ENCODE measurements around the gene TMEM250. TPM values are rescaled to one million over a fixed set of nuclear protein-coding genes. Genes with fewer than 3 reads are reported as not detected.

The TMEM250 gene
- polyA plus RNA-seq, 1 donor (not counting 4 experiments of a cell fraction or from before 2014, with no cell fraction given), result 9.9 TPM

DNA sequence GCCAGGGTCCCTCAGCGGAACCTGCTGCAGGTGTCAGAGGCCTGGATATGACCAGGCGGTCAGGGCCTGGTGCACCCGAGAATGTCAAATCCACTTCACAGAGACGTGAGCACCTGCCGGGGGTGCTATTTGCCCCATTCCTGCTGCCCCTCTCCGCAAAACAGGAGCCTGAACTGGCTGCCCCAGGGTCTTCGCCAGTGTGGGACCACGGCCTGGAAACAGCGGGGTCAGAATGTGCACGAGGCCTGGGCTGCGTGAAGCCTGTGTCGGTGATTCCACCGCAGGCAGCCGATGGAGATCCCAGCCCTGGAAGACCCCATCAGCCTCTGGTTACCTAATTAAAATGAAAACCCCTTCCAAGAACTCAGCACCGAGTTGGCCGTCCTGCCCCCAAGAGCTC lies 41.2 kb upstream of the TMEM250 start:
- H3K4me3 ChIP-seq (ENCODE audit: control insufficient read depth in 2 of 3, extremely low read depth in 1 of 3, insufficient read depth in 2 of 3, low read depth in 1 of 3, low read length in 3 of 3), result no peak overlapping the region
- TF ChIP-seq EZH2 (IDR thresholded peaks at IDR 0.05; ENCODE audit: low read length), result no peak
- TF ChIP-seq, protein P1, sequence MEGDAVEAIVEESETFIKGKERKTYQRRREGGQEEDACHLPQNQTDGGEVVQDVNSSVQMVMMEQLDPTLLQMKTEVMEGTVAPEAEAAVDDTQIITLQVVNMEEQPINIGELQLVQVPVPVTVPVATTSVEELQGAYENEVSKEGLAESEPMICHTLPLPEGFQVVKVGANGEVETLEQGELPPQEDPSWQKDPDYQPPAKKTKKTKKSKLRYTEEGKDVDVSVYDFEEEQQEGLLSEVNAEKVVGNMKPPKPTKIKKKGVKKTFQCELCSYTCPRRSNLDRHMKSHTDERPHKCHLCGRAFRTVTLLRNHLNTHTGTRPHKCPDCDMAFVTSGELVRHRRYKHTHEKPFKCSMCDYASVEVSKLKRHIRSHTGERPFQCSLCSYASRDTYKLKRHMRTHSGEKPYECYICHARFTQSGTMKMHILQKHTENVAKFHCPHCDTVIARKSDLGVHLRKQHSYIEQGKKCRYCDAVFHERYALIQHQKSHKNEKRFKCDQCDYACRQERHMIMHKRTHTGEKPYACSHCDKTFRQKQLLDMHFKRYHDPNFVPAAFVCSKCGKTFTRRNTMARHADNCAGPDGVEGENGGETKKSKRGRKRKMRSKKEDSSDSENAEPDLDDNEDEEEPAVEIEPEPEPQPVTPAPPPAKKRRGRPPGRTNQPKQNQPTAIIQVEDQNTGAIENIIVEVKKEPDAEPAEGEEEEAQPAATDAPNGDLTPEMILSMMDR (optimal IDR thresholded peaks at IDR 0.05 in 1 of 3, IDR thresholded peaks at IDR 0.05 in 1 of 3, conservative IDR thresholded peaks at IDR 0.05 in 1 of 3; ENCODE audit: extremely low read depth in 1 of 3, insufficient read depth in 2 of 3, low read length in 3 of 3), result no peak
- H3K27me3 ChIP-seq (ENCODE audit: control insufficient read depth, extremely low read depth, insufficient read depth, low read length), result peaks cover 27% of the 10 kb centered on the region
- H3K79me2 ChIP-seq (ENCODE audit: control insufficient read depth, insufficient read depth, low read length), result no peaks in the 10 kb centered on the region
- DNase-seq (ENCODE audit: low read depth, low spot score) (no peak), FAIRE-seq (no peak)
- no peaks in the 10 kb centered on the region for H4K20me1 ChIP-seq (ENCODE audit: control insufficient read depth, extremely low read depth, insufficient read depth, low read length)
- dilution Hi-C loops (cut with MboI; ENCODE audit: extremely low pct_ligation_motif_present, low sequenced_read_pairs), result no loop called here
- no peak overlapping the region for H2AFZ ChIP-seq (ENCODE audit: control insufficient read depth, low read length)
- H3K36me3 ChIP-seq (ENCODE audit: control insufficient read depth in 2 of 2, extremely low read depth in 1 of 2, insufficient read depth in 2 of 2, low read length in 2 of 2), result no peaks in the 10 kb centered on the region
- no peak overlapping the region for H3K4me2 ChIP-seq (ENCODE audit: control insufficient read depth, extremely low read depth, insufficient read depth, low read depth, low read length)
- no peak overlapping the region for H3K9ac ChIP-seq (ENCODE audit: control insufficient read depth, extremely low read depth, insufficient read depth, low read length)
- no peaks in the 10 kb centered on the region for H3K4me1 ChIP-seq (ENCODE audit: control insufficient read depth, extremely low read depth, insufficient read depth, low read length)
- no peaks in the 10 kb centered on the region for H3K9me3 ChIP-seq (ENCODE audit: control insufficient read depth, low read depth, low read length)
- H3K9me1 ChIP-seq (ENCODE audit: control insufficient read depth, extremely low read depth, insufficient read depth, low read length), result no peaks in the 10 kb centered on the region
- H3K27ac ChIP-seq (ENCODE audit: control insufficient read depth, insufficient read depth, low read length), result no peak overlapping the region

DNA sequence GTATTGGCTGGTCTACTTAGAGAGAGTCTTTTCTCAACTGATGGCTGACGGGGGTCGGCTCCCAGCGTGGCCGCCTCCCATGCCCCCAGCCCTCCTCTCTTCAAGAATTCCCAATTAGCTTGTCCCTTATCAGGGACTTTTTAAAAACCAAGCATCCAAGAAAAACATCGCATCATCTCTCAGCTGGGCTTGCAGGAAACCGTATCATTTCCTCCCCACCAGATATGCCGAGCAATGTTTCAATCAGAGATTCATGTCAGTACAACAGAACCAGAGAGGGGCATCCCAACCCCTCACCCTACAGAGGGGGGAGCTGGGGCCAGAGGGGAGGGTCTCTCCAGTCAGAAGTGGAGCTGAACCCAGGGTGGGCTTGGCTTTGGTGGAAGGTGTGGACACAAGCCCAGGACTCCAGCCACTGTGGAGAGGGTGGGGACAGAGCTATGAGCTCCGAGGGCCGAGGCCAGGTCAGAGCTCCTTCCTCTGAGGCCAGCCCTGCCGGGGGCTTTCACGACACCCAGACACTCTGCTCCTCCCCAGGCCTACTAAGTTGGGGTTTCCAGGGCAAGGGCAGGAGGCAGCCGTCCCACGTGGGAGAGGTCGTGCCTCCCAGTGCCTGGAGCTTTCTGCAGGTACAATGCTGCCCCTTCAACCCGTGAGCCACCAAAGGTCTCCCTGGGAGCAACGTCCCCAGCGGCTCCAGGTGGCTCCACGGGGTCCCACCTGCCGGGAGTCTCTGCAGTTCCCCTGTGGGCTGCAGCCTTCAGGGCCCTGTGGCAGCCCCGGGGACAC lies 39.0 kb upstream of the TMEM250 start:
- TF ChIP-seq, protein P1 (optimal IDR thresholded peaks at IDR 0.05 in 1 of 3, IDR thresholded peaks at IDR 0.05 in 1 of 3, conservative IDR thresholded peaks at IDR 0.05 in 1 of 3; ENCODE audit: extremely low read depth in 1 of 3, insufficient read depth in 2 of 3, low read length in 3 of 3), result no peak
- no peak for TF ChIP-seq EZH2 (IDR thresholded peaks at IDR 0.05; ENCODE audit: low read length)
- Histone ChIP-seq H3K79me2 (ENCODE audit: control insufficient read depth, insufficient read depth, low read length) (no peaks in the 10 kb centered on the region), H2AFZ (ENCODE audit: control insufficient read depth, low read length) (no peak overlapping the region), H3K9me3 (ENCODE audit: control insufficient read depth, low read depth, low read length) (no peaks in the 10 kb centered on the region), H4K20me1 (ENCODE audit: control insufficient read depth, extremely low read depth, insufficient read depth, low read length) (no peaks in the 10 kb centered on the region), H3K9ac (ENCODE audit: control insufficient read depth, extremely low read depth, insufficient read depth, low read length) (no peak overlapping the region), H3K4me3 (ENCODE audit: control insufficient read depth in 2 of 3, extremely low read depth in 1 of 3, insufficient read depth in 2 of 3, low read depth in 1 of 3, low read length in 3 of 3) (no peak overlapping the region), H3K9me1 (ENCODE audit: control insufficient read depth, extremely low read depth, insufficient read depth, low read length) (no peaks in the 10 kb centered on the region), H3K27ac (ENCODE audit: control insufficient read depth, insufficient read depth, low read length) (no peak overlapping the region), H3K4me1 (ENCODE audit: control insufficient read depth, extremely low read depth, insufficient read depth, low read length) (no peaks in the 10 kb centered on the region), H3K27me3 (ENCODE audit: control insufficient read depth, extremely low read depth, insufficient read depth, low read length) (peaks cover 30% of the 10 kb centered on the region), H3K36me3 (ENCODE audit: control insufficient read depth in 2 of 2, extremely low read depth in 1 of 2, insufficient read depth in 2 of 2, low read length in 2 of 2) (no peaks in the 10 kb centered on the region), H3K4me2 (ENCODE audit: control insufficient read depth, extremely low read depth, insufficient read depth, low read depth, low read length) (no peak overlapping the region)
- dilution Hi-C loops (cut with MboI; ENCODE audit: extremely low pct_ligation_motif_present, low sequenced_read_pairs), result no loop called here
- FAIRE-seq (no peak), DNase-seq (ENCODE audit: low read depth, low spot score) (no peak)

Measured in keratinocyte (primary cell).